Measurements from ENCODE around the gene PRKAG1.

DNA sequence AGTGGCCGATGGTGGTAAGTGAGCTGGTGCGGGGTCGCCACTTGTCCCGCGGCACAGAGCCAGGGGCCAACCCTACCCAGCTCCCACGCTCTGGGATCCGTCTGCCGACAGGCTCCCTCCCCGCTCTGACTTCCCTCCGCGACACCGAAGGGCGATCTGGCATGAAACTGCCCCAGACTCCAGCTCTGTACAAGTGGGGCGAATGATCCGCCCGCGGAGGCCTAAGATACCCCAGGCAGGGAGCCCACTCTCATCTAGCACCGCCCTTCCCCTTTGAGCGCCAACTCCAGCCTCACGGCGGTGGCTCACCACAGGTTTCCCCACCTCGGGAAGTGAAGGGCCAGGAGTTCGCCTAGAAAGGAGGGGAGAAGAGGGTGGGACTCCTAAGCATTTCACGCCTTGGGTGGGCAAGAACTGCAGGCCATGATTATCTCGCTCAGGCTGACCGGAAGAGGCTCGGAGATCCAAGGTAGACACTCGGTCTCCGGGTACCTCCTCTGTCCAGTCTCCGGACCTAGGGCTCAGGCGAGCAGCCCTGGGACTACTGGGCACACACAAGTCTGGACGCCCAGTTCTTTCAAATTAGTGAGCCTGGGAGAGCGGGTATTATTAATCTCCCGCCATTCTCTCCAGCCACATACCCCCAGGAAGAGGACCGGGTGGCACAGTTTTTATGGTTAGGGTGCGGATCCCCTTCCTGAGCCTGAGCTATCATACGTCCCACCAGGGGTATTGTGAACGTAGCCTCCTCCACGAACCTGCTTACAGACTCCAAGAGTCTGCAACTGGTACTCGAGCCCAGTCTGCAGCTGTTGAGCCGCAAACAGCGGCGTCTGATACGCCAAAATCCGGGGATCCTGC is 39.6 kb downstream of the PRKAG1 start:
- TF ChIP-seq, protein P1, sequence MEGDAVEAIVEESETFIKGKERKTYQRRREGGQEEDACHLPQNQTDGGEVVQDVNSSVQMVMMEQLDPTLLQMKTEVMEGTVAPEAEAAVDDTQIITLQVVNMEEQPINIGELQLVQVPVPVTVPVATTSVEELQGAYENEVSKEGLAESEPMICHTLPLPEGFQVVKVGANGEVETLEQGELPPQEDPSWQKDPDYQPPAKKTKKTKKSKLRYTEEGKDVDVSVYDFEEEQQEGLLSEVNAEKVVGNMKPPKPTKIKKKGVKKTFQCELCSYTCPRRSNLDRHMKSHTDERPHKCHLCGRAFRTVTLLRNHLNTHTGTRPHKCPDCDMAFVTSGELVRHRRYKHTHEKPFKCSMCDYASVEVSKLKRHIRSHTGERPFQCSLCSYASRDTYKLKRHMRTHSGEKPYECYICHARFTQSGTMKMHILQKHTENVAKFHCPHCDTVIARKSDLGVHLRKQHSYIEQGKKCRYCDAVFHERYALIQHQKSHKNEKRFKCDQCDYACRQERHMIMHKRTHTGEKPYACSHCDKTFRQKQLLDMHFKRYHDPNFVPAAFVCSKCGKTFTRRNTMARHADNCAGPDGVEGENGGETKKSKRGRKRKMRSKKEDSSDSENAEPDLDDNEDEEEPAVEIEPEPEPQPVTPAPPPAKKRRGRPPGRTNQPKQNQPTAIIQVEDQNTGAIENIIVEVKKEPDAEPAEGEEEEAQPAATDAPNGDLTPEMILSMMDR (IDR thresholded peaks at IDR 0.05; ENCODE audit: insufficient read depth, low read depth, low read length) = no peak
- peak; percentile 71 for TF ChIP-seq EZH2 (IDR thresholded peaks at IDR 0.05; ENCODE audit: insufficient read depth, low read length)

All from astrocyte (in vitro differentiated cells and primary cell).